ENCODE data around the gene CMTM6. TPM values are rescaled to one million over a fixed set of nuclear protein-coding genes. Genes with fewer than 3 reads are reported as not detected.
"Not testable (repeated sequence)": the region's sequence is repeated elsewhere in the genome, so short reads cannot be mapped to it uniquely, and the experiment has no call there.

Gene CMTM6
- polyA plus RNA-seq, 1 donor, result 77.0 TPM

DNA sequence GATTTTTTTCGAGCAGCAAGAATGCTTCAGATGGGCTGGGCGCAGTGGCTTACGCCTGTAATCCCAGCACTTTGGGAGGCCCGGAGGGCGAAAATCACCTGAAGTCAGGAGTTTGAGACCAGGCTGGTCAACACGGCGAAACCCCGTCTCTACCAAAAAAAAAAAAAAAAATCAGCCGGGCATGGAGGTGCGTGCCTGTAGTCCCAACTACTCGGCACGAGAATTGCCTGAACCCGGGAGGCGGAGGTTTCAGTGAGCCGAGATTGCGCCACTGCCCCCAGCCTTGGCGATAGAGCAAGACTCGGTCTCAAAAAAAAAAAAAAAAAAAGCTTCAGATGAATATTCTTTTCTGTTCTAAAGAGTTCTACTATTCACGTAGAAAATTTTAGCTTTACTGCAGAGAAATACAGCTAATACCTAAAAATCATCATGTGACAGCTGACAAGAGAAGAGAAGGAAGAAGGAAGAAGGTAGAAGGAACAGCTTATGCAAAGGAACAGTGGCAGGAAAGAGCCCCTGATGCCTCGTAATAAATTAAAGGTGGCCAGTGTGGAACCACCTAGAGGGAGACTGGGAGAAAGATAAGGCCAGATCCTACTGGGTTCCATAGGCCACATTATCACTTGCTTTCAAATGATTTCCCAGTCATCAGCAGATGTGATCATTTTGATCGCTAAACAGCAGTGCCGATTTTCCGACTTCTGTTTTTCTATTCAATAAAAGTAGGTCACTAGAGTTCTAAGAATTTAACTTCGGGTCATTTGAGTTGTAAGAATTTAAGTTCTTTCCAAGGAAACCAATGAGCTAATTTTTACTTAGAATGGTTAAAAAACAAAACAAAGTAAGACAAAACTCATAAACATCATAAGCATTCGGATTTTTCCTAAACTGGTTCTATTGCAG lies 1.5 kb downstream of the CMTM6 start:
- no peak for DNase-seq

DNA sequence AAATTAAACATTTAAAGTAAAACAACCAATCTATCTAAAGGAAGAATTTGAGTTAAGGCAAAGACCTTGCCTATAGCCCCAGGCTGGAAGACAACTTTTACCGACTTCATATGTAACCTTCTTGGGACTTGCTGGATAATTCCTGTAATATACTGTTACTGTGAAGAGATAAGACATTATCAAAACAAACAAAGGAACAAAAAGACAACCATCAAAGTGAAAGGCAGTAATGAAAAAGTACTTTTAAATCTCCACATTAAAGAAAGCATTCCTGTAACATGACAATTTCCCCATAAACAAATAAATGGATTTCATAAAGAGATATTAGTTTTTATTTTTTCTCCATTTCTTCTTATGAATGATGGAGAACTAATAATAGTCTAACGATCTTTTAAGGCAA lies 2.4 kb downstream of the CMTM6 start:
- DNase-seq, result no peak

DNA sequence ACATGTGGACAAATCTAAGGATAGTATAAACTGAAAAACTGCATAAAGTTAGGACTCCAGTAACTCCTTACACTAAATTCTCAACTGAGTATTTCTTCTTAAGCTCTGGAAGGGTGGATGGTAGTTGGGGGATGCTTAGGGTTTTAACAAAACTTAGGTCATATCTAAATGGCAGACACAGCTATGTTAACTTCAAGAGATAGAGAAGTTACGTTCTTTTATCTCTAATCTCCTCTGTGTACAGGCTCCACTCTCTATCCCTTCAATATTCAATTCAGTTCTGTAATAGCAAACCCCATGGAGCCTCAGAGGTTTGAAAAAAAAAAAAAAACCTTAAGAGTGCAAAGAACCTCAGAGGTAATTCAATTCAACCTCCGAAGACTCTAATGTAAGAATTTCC lies 3.1 kb downstream of the CMTM6 start:
- DNase-seq, result no peak

DNA sequence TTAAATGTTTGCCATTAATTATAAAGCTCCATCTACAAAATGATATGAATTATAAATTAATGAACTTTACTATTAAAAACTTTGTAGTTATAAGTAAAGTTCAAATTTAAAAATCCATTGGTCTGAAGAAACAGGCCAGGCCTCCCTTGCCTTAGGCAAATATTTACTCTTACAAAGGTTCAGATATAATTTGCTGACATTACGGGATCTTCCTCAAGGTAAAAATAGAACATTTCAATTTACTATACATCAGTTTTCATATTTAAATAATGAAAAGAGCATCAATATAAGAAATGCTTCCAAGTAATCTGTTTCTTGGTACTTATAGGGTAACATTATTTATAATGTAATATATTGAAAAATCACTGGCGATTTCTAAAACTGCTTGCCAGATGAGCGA lies 3.7 kb downstream of the CMTM6 start:
- no peak for DNase-seq

DNA sequence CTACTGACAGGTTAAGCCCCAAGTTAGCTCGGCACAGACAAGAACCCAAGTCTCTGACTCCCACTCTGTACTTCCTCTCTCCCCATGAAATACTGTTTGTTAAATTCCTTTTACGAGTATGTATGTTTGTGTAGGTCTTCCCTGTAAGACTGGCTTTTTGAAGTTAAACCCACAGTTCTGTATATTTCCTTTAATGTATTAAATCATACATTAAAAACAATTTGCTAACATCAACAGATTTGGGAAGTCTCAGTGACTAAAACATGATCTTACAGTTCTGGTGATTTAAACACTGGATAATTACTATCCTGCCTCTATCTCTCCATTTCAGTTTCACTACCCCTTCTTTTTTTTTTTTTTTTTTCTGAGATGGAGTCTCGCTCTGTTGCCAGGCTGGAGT lies 4.4 kb downstream of the CMTM6 start:
- DNase-seq, result no peak

DNA sequence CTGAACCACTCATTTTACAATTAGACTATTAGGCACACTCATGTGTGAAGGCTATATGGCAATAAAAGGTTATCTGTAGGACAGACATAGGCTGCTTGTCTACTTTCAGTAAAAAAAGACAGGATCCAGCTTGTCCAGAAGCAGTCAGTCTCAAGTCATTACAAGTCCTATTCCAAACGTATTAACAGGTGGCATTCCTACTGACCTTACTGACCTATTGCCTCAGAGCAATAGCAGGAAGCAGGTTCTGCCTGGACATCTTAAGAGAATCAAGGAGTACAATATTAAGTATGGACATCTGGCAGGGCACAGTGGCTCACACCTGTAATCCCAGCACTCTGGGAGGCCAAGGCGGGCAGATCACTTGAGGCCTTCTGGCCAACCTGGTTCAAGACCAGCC lies 7.0 kb downstream of the CMTM6 start:
- DNase-seq, result no peak

DNA sequence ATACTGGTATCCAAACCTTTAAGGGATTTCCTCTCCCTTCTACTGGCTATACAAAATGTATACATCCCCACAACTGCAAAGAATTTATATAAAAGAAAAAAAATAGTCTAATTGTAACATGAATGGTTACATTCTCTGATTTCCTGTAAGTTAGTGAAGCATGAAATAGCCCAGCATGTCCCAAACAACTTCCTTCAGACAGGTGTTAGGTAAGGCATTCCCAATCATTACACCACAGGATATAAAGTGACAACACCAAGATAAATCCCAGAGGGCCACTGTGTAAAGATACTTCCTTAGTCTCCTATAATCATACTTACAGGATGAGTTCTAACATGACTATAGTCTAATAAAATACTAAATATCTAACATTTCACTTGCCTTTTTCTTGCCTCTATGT lies 7.6 kb downstream of the CMTM6 start:
- DNase-seq, result no peak

DNA sequence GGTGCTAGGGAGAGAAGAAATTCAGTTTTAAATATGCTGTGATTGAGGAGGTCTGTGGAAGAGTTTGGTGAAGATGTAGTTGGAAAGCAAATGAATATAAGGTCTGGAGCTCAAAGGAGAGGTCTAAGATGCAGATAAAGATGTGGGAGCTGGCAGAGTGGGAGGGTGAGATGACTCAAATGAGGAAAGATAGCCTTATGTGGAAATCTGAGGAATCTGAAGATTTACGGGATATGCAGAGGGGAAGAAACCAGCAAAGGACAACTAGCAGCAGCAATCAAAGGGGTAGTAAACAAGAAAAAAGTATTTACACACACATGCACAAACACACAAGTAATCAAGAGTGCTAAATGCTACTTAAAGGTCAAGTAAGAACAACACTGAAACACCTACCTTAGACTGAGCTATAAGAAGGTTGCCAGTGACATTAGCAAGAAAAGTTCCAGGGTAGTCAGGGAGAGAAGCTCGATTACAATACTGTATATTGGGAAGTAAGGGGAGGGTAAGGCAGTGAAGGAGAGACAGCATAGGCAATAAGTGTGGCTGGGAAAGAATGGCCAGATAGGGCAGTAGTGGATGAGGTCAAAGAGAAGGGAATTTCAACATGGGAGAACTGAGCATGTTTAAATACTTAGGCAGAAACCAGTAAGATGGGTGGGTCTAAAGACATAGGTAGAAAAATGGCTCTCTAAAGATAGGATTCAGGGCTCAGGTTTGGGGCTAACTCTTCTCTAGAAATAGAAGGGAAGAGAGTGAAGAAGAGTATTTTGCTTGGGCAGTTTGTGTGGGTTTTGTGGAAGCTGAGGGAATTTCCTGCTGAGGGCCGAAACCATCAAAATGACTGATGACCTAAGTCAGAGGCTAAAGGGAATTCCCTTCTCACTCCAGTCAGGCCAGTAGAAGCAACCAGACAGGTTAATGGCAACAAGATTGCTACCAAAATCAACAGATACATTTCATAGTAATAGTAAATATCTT lies 8.9 kb downstream of the CMTM6 start:
- DNase-seq, result no peak

DNA sequence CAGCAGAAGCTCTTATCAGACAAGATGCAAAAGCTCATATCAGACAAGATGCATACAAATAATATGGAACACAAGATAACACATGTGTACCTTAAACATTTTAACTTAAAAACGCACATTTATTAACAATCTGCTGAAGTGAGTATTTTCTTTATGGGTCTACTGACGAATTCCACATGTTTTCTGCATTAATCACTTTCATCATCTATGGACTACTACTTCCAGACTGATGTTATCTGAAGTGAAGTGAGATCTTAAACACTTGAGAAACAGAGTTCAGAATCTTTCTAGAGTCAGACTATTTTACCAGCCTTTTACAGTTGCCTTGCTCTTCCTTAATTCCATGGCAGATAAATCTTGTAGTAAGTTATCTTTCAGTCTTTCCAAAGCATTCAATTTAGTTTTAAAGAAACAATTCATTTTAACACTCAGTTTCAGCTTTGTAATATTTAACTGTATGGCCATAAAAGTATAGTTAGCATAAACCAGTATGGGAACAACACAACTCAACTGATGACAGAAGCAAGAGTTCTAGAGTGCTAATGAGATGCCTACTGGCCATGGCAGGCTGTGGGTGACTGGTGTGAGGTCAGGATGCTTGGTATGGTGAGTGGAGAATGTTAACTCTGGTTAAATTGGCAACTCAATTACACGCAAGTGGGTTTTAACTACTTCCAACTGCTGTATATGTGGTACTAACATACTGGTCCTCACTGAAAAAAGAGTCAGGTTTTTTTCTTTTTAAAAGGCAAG lies 9.8 kb downstream of the CMTM6 start:
- DNase-seq, result no peak

DNA sequence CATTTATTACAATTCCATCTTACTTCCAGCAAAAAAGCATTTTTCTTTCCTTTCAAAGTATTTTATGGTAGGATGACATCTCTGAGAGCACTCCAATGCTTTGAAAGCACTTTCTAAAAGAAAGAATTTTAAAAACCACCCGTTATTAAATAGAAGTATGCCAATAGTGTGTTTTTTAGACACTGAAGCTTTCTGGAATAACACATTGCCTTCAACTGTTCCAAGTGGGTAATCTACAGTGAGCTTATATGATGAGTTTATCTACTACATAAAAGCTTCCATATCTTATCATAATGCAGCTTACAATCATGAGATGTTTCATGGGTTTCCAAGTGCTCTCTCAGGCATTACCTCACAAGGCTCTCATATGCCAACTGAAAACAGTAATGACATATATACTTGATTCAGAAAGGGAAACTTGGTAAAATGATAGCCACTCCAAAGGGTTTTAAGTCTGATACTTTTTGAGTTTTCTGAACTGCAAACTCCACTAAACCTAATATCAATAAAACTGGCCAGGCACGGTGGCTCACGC lies 14.1 kb downstream of the CMTM6 start:
- no peak for DNase-seq

DNA sequence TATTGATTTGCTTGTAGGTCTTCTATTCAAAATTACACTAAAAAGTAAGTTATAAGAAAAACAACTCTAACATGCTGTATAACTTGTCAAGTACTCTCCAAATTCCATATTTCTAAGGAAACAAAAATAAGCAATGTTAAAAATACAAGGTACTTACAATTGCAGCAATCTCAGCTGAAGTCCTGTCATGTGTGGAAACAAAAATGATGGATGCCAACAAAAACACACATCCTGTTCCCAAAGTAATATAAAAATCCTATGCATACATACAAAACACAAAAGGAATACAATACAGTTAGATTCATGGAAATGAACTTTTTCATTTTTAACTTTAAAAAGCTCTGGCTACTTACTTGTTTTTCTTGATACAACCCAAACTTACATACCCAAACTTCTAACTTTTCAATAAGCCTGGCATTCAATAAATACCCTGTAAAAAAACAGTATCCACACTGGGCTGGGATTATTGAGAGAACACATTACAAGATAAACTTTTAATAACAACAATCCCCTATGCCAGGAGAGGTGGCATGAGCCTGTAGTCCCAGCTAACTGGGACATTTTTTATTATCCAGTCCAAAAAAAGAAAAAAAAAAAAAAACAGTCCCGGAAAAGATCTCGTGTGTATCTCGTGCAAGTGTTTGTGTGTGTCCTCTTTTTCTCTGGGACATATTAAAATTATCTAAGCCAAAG lies 14.7 kb downstream of the CMTM6 start:
- no peak for DNase-seq

DNA sequence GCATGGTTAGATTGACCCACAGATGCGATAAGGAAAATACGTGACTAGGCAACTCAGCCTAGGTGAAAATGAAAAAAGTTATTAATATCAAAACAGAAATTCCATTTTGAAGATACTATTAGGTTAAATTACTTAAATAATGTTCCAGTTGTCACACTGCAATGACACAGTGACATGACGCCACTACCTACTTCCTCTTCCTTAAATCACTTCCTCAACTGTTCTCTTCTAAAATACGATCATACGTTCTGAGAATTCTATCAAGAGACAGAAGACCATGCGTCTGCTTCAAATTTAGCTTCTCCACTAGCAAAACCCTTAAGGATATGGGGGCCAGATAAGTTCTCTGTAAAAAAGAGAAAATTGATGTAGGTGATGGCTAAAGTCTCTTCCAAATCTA lies 18.2 kb downstream of the CMTM6 start:
- no peak for DNase-seq

DNA sequence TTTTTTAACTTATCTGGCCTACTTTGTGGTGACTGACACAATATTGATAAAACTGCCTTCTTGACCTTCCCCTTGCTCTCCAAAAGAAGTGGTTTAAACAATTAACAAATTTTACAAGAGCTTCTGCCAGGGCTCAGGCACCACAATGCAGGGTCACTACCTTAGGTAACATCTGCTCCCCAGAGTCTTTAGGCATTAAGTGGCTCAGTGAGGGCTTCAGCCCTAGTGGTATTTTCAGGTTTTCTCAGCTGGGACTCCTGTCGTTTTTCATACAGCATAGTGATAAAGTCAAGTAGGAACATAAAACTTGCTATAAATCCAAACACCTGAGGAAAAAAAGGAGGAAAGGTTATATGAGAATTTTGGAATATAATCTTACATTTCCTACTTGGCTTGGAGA lies 18.9 kb downstream of the CMTM6 start:
- DNase-seq, result no peak

DNA sequence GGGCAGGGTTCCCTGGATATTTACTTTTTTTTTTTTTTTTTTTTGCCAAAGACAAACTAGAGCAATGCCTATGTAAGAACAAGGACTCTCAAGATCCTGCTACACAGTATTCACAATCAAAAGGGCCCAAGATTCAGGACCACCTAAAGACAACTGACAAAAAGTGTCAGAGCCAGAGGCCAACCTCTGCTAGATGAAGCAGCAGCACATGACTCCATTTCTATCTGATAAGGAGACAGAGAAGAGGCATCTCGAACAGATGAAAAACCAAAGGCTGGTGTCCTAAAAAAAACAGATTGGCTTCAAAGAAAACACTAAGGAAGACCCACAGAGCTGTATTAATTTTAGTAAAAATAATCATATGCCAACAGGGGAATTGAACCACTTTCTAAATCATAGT lies 20.0 kb downstream of the CMTM6 start:
- DNase-seq, result no peak

DNA sequence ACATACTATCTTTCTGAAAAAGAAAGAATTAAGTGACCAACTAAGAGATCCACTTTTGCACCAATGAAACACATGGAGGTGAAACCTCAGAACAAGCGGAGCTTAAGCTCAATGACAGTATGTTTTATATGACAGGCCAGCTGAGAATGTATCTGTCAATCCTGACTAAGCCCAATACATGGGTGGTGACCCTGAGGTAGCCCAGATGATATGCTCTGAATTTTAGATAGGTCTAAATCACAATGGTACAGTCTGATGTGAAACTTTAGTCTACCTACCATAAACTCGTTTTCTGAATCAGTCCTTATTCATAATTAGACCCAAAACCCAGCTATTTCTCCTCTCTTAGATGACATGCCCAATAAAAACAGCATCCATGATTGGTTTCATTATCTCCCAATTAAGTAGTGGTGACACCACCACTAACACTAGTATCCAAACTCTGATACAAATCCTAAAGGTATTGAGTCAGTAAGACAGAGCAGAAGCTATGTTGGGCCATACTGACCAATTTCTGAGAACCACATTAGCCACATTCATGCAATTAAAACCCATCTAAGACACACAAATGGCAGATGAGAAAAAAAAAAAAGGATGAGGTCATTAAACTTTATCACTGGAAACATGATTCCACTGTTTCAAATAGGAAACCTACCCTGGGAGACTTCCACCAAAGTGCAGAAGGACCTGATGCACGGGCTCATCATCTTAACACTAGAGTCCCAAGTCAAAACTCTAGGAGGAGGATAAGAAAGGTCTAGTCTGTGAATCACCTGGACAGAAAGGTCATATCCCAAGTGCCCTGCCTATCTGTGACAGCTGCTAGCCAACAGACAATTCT lies 20.6 kb downstream of the CMTM6 start:
- DNase-seq, result no peak

DNA sequence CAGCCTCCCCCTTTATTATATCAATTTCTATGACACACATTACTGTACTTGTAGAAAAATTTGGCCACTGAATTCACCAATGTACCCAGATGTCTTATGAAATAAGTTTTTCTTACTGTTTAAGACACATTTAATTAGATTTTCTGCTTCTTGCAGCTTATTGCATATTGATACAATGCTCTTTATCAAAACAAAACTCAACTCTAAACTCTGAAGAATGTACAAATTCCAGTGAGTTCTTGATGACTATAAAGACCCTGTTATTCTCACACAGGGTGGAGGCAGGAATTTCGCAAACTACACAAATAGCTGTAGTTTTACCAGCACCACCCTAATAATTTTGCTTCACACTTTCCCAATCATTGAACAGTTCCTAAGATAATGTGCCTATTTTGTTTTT lies 22.0 kb downstream of the CMTM6 start:
- DNase-seq, result no peak

DNA sequence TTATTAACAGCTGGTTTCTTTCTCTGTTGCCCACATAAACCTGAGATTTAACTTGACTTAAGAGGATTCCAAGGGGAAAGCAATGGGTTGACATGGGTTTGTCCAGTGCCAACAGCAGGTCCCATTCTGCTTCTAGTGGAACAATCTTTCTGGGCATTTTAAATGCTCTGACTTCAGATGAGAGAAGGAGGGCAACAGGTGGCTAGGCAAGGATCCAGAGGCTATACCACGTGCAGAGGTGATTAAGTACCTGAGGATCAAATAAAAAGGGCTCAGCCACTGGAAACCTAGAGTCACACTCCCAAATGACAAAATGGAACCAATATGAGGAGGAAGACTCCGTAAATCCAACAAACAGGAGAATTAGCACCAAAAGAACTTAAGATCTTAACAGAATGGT lies 28.5 kb downstream of the CMTM6 start:
- DNase-seq, result no peak

DNA sequence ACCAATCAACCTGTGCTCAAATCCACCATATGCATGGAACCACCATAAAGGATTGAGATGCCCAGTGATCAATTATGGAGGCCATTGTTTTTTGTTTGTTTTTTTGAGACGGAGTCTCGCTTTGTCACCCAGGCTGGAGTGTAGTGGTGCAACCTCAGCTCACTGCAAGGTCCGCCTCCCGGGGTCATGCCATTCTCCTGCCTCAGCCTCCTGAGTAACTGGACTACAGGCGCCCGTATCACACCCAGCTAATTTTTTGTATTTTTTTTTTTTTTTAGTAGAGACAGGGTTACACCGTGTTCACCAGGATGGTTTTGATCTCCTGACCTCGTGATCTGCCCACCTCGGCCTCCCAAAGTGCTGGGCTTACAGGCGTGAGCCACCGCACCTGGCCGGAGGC lies 30.5 kb downstream of the CMTM6 start:
- DNase-seq, result not testable (repeated sequence)

DNA sequence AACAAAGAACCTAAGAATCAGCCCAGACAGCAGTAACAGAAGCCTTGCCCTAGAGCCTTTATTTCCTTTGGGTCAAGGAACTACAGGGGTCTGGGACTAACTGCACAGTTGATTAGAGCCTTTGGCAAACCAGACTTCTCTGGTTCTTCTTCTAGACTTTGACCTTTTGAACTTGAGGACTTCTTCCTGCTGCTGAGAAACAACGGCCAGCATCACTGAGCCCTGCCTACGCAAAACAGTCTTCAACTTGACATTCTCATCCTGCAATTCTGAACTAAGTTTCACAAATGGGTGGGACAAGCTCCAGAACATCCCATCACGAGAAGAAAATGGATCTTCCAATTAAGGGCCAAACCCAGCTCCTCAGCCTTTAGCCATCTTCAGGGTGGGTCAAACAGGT lies 31.4 kb downstream of the CMTM6 start:
- DNase-seq, result no peak

DNA sequence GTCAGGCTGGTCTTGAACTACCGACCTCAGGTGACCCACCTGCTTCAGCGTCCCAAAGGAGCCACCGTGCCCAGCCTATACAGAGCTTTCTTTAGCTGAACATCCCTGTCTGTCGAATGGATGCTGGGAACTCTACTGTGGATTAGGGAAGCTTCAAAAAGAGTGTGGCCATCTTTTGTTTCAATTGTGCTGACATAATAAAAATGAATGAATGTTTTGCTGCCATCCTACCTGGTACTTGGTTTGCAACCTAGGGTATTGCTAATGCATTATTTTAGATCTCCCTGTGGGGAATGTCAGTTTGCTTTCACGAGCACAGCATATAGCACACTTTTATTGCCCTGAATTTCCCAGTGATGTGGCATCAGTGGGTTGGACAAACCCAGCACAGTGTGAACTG lies 32.3 kb downstream of the CMTM6 start:
- DNase-seq, result no peak
